Breast epithelium (tissue), 4 donors: ENCODE results near the gene KLHDC4. TPM values are rescaled to one million over a fixed set of nuclear protein-coding genes. Genes with fewer than 3 reads are reported as not detected.
"Not testable (repeated sequence)": the region's sequence is repeated elsewhere in the genome, so short reads cannot be mapped to it uniquely, and the experiment has no call there.

Source experiments
- DNase-seq, 2 donors: peaks; one replicate each; pipeline ENCODE4 v3.0.0-alpha.2; 2019; ENCODE audit warnings: low spot score in 2 of 2
- H3K27ac ChIP-seq, 2 donors: fragments of 200-600 bp; sonication (generic) in 1 of 2; one replicate each; pipeline ENCODE4 v1.5.1; 2016 to 2019; ENCODE audit warnings: mild to moderate bottlenecking in 1 of 2
- H3K27me3 ChIP-seq, 2 donors: fragments of 200-600 bp; sonication (generic) in 1 of 2; one replicate each; pipeline versions ENCODE4 v1.5.1 to v1.6.0; 2017 to 2019; ENCODE audit warnings: control low read depth in 1 of 2, mild to moderate bottlenecking in 1 of 2
- H3K36me3 ChIP-seq: fragments of 200-600 bp; one replicate; pipeline ENCODE4 v1.5.1; 2019
- H3K4me1 ChIP-seq, 2 donors: fragments of 200-600 bp; sonication (generic); one replicate each; pipeline ENCODE4 v1.5.1; 2016 to 2019; ENCODE audit warnings: control low read depth in 1 of 2
- H3K4me3 ChIP-seq, 3 donors: fragments of 200-600 bp; sonication (generic); 1 replicate in 2 of 3; 2 replicates in 1 of 3; pipeline ENCODE4 v1.5.1; 2016 to 2019; ENCODE audit warnings: mild to moderate bottlenecking in 3 of 3, moderate library complexity in 2 of 3
- H3K9me3 ChIP-seq, 2 donors: fragments of 200-600 bp; sonication (generic) in 1 of 2; one replicate each; pipeline ENCODE4 v1.5.1; 2016 to 2019; ENCODE audit warnings: control low read depth in 1 of 2
- CTCF ChIP-seq, 3 donors: fragments of 450-650 bp; IDR thresholded peaks; one replicate each; pipeline ENCODE4 v1.5.1; 2016 to 2017; ENCODE audit warnings: antibody characterized with exemption in 3 of 3, mild to moderate bottlenecking in 3 of 3, moderate library complexity in 3 of 3
- POLR2A ChIP-seq: fragments of 450-650 bp; IDR thresholded peaks from one replicate; pipeline ENCODE4 v1.6.1; 2016; ENCODE audit warnings: antibody characterized with exemption, mild to moderate bottlenecking, moderate library complexity
- POLR2AphosphoS5 ChIP-seq, 3 donors: sonication (generic); formaldehyde crosslinking; IDR thresholded peaks; one replicate each; pipeline ENCODE4 v1.6.1; 2017; ENCODE audit warnings: antibody characterized with exemption in 3 of 3
- intact Hi-C: fragments of 100-400 bp; cut with DNase I; formaldehyde crosslinking; loops from one replicate; pipeline ENCODE4 v1.15.1; 2023; ENCODE audit warnings: low total_unique reads
- total RNA-seq, 3 donors: library from RNA; depleted of rRNA; stranded (reverse); fragments of >200 nt; gene quantifications; one replicate each; pipeline ENCODE4 v1.1.0, GENCODE V29; 2016

Gene KLHDC4
- total RNA-seq, 3 donors from 2014 or later: 25.9 to 35.6 (median 32.4) TPM

- DNase-seq: no peak
- Histone ChIP-seq H3K36me3 (no peaks in the 10 kb centered on the region), H3K27ac (no peak overlapping the region), H3K9me3 (no peaks in the 10 kb centered on the region), H3K4me3 (no peak overlapping the region), H3K27me3 (peaks cover 3 to 62% of the 10 kb centered on the region in 2 donors), H3K4me1 (no peaks in the 10 kb centered on the region)
- intact Hi-C loops: loop anchor here (2.0 kb wide), 1 partner anchor 67 kb away; no protein-coding TSS in a partner anchor
- no peak for TF ChIP-seq POLR2AphosphoS5 (IDR thresholded peaks at IDR 0.05)
- TF ChIP-seq POLR2A: no peak
Measured at GRCh38 chr16:87681981-87682570, 83.7 kb downstream of the KLHDC4 start.

- intact Hi-C loops: not testable (repeated sequence)
Measured at GRCh38 chr16:87681051-87681602, 84.7 kb downstream of the KLHDC4 start.

GRCh38 chr16:87680272-87680644, 85.5 kb downstream of the KLHDC4 start:
- H3K27ac ChIP-seq: no peak overlapping the region
- H3K36me3 ChIP-seq: no peaks in the 10 kb centered on the region
- no peaks in the 10 kb centered on the region for H3K4me1 ChIP-seq
- no peak for TF ChIP-seq POLR2AphosphoS5 (IDR thresholded peaks at IDR 0.05)
- peaks cover 0 to 43% of the 10 kb centered on the region in 2 donors for H3K27me3 ChIP-seq
- H3K4me3 ChIP-seq: no peak overlapping the region
- DNase-seq: no peak
- no peaks in the 10 kb centered on the region for H3K9me3 ChIP-seq
- intact Hi-C loops: no loop called here

More at GRCh38 chr16:87681051-87681602, 84.7 kb downstream of the KLHDC4 start:
- not testable (repeated sequence) for DNase-seq, H3K9me3 ChIP-seq, H3K36me3 ChIP-seq, H3K4me3 ChIP-seq, H3K4me1 ChIP-seq, H3K27ac ChIP-seq
- H3K27me3 ChIP-seq: peaks cover 3 to 52% of the 10 kb centered on the region in 2 donors

GRCh38 chr16:87679593-87680271, 86.1 kb downstream of the KLHDC4 start:
- intact Hi-C loops: no loop called here
- Histone ChIP-seq H3K4me3 (no peak overlapping the region), H3K27ac (no peak overlapping the region), H3K36me3 (no peaks in the 10 kb centered on the region), H3K9me3 (no peaks in the 10 kb centered on the region), H3K4me1 (no peaks in the 10 kb centered on the region), H3K27me3 (peaks cover 0 to 38% of the 10 kb centered on the region in 2 donors)
- TF ChIP-seq CTCF (IDR thresholded peaks at IDR 0.05) (no peak), POLR2A (no peak), POLR2AphosphoS5 (IDR thresholded peaks at IDR 0.05) (no peak)
- DNase-seq: no peak

- intact Hi-C loops: no loop called here
- Histone ChIP-seq H3K9me3 (no peaks in the 10 kb centered on the region), H3K4me1 (no peaks in the 10 kb centered on the region), H3K27me3 (peaks cover 0 to 27% of the 10 kb centered on the region in 2 donors), H3K36me3 (no peaks in the 10 kb centered on the region), H3K4me3 (no peak overlapping the region), H3K27ac (no peak overlapping the region)
- DNase-seq: no peak
- TF ChIP-seq POLR2A (no peak), CTCF (IDR thresholded peaks at IDR 0.05) (no peak), POLR2AphosphoS5 (IDR thresholded peaks at IDR 0.05) (no peak)
Measured at GRCh38 chr16:87678618-87679017, 87.2 kb downstream of the KLHDC4 start.

GRCh38 chr16:87677830-87678229, 88.0 kb downstream of the KLHDC4 start:
- intact Hi-C loops: no loop called here
- H3K27ac ChIP-seq: no peak overlapping the region
- no peak for DNase-seq
- H3K27me3 ChIP-seq: peaks cover 0 to 22% of the 10 kb centered on the region in 2 donors
- no peak for TF ChIP-seq POLR2A
- H3K36me3 ChIP-seq: no peaks in the 10 kb centered on the region
- H3K9me3 ChIP-seq: no peaks in the 10 kb centered on the region
- H3K4me3 ChIP-seq: no peak overlapping the region
- no peaks in the 10 kb centered on the region for H3K4me1 ChIP-seq

GRCh38 chr16:87675111-87675719, 90.6 kb downstream of the KLHDC4 start:
- no peak overlapping the region for H3K4me3 ChIP-seq
- peaks cover 0 to 29% of the 10 kb centered on the region in 2 donors for H3K27me3 ChIP-seq
- no peak overlapping the region for H3K27ac ChIP-seq
- H3K4me1 ChIP-seq: no peaks in the 10 kb centered on the region
- DNase-seq: no peak
- H3K36me3 ChIP-seq: no peaks in the 10 kb centered on the region
- TF ChIP-seq POLR2A (no peak), CTCF (IDR thresholded peaks at IDR 0.05) (no peak), POLR2AphosphoS5 (IDR thresholded peaks at IDR 0.05) (no peak)
- no peaks in the 10 kb centered on the region for H3K9me3 ChIP-seq
- intact Hi-C loops: no loop called here
